ENCODE measurements around the gene PML. TPM values are rescaled to one million over a fixed set of nuclear protein-coding genes. Genes with fewer than 3 reads are reported as not detected.

PML gene
- total and polyA plus RNA-seq, 2 of the 4 experiments (the other 2 are of a cell fraction), result 8.8 to 22.6 TPM

GRCh38 chr15:73994912-73995622 is 551 bp downstream of the PML start:
- Histone ChIP-seq H4K8ac (ENCODE audit: low read depth in 2 of 2, low read length in 2 of 2) (peak overlapping the region; percentile 45 to 74), H2BK120ac (ENCODE audit: low read depth, low read length) (peak overlapping the region; percentile 34), H3K36me3 (ENCODE audit: control insufficient read depth, insufficient read depth, low read length) (peaks cover 8% of the 10 kb centered on the region), H2AFZ (replicated peaks; ENCODE audit: low read length, poor library complexity) (peak overlapping the region; percentile 76), H3K79me1 (ENCODE audit: low read depth in 1 of 2, low read length in 2 of 2) (peaks cover 19 to 81% of the 10 kb centered on the region in 2 experiments; a peak in 3 of 4 replicates), H2AK9ac (replicated peaks; ENCODE audit: low read depth, low read length, poor library complexity) (peak overlapping the region; percentile 94), H2BK5ac (ENCODE audit: low read depth, low read length, poor library complexity, severe bottlenecking) (peak overlapping the region; percentile 68), H3K9me3 (ENCODE audit: control insufficient read depth, insufficient read depth, low read length) (no peaks in the 10 kb centered on the region), H3K4me1 (ENCODE audit: control insufficient read depth, insufficient read depth, low read length) (peaks cover 10% of the 10 kb centered on the region), H4K5ac (ENCODE audit: low read depth, low read length) (peak overlapping the region; percentile 24), H3K23ac (ENCODE audit: low read depth, low read length) (peak overlapping the region; percentile 93), H2BK15ac (ENCODE audit: low read depth, low read length) (0 out of 3 replicates have a peak overlapping the region, but pooled peaks have one; percentile 3), H4K20me1 (ENCODE audit: insufficient read depth, low read length) (peaks cover 11% of the 10 kb centered on the region; the same call in 1 of the 2 replicates), H3K4me3 (ENCODE audit: insufficient read depth, low read depth, low read length) (peak overlapping the region; percentile 52), H3K14ac (replicated peaks; ENCODE audit: low read depth, low read length) (peak overlapping the region; percentile 83), H4K91ac (ENCODE audit: insufficient read depth, low read depth, low read length) (peak overlapping the region; percentile 80), H3K4me2 (ENCODE audit: low read depth, low read length) (peak overlapping the region; percentile 97), H2AK5ac (ENCODE audit: low read depth, low read length) (peak overlapping the region; percentile 76), H3K9ac (ENCODE audit: low read depth, low read length) (peak overlapping the region; percentile 89), H3K27me3 (ENCODE audit: control insufficient read depth, insufficient read depth, low read length) (no peaks in the 10 kb centered on the region), H3K27ac (ENCODE audit: insufficient read depth, low read length) (peak overlapping the region; percentile 80), H3K56ac (ENCODE audit: extremely low read depth, insufficient read depth, low read length) (peak overlapping the region; percentile 58), H3K18ac (ENCODE audit: low read depth, low read length) (peak overlapping the region; percentile 27), H3K9me1 (ENCODE audit: insufficient read depth, low read length) (peaks cover 19% of the 10 kb centered on the region), H3K4ac (ENCODE audit: low read depth, low read length) (peak overlapping the region; percentile 87), H2BK20ac (ENCODE audit: low read depth, low read length) (no peak overlapping the region)
- intact Hi-C loops (cut with micrococcal nuclease) (loop anchor here (5.0 kb wide), 1 partner anchor 32 kb away; no protein-coding TSS in a partner anchor), dilution Hi-C loops (cut with HindIII; ENCODE audit: low sequenced_read_pairs, unreplicated experiment) (no loop called here), in situ Hi-C loops (cut with MboI; ENCODE audit: low sequenced_read_pairs) (loop anchor here (5.0 kb wide), 1 partner anchor 42 kb away; no protein-coding TSS in a partner anchor)
- ATAC-seq (ENCODE audit: low read depth) (peak; percentile 3), DNase-seq (no peak)
- WGBS, 2 experiments (ENCODE audit: extremely low coverage in 2 of 2, insufficient read length in 1 of 2), result 0% methylated on average over 3 of the region's 18 CpGs; no CpG with 5 or more reads in 1 of the 2 experiments
- ChIA-PET CTCF (interaction anchor here (0.9 to 1.5 kb wide), 5 partner anchors 9 to 59 kb away, joined by 3 to 4 read pairs (median 4); no protein-coding TSS in a partner anchor), POLR2A (ENCODE audit: unreplicated experiment) (interaction anchor here (1.4 kb wide), 1 partner anchor 12 kb away, joined by 5 read pairs; no protein-coding TSS in a partner anchor)
- BruUV-seq (replicated peaks), result no TSS peak
- TF ChIP-seq CTCF (conservative IDR thresholded peaks at IDR 0.05; ENCODE audit: low read depth, low read length), result no peak
- no peak for TF ChIP-seq CHD1 (IDR thresholded peaks at IDR 0.05; ENCODE audit: low read depth, low read length)
- TF ChIP-seq ELK1 (IDR thresholded peaks at IDR 0.05; ENCODE audit: borderline replicate concordance, low read depth, low read length), result no peak
- TF ChIP-seq MAFK (IDR thresholded peaks at IDR 0.05; ENCODE audit: low read depth, low read length), result no peak

Measured in IMR-90 (cell line).